GM10248 (cell line): ENCODE measurements around the gene OSER1.

ENCODE experiments used
- CTCF ChIA-PET: fragments of 300-600 bp; sonication (Branson Sonifier 250); formaldehyde crosslinking; extraction: SDS; loops from one replicate; lab custom pipeline; 2021; ENCODE audit warnings: antibody characterized with exemption; lab: Yijun Ruan, JAX
- POLR2A ChIA-PET: fragments of 350-650 bp; sonication (Branson Sonifier 250); formaldehyde crosslinking; extraction: SDS; loops from one replicate; lab custom pipeline; 2020; ENCODE audit warnings: antibody characterized with exemption; lab: Yijun Ruan, JAX
- DNase-seq: peaks from one replicate; pipeline ENCODE4 v3.0.0; 2012; ENCODE audit errors: extremely low spot score
- CTCF ChIP-seq: IDR thresholded peaks from 2 replicates; pipeline ENCODE4 v1.5.1; 2012; ENCODE audit warnings: mild to moderate bottlenecking, low read depth; ENCODE audit errors: extremely low read depth, missing control alignments, control extremely low read depth

Gene OSER1

GRCh38 chr20:44166477-44166876 lies 44.1 kb downstream of the OSER1 start:
- POLR2A ChIA-PET = no interaction called here
- DNase-seq = no peak
- CTCF ChIA-PET = no interaction called here
- TF ChIP-seq CTCF = no peak

GRCh38 chr20:44166008-44166407 lies 44.6 kb downstream of the OSER1 start:
- TF ChIP-seq CTCF = no peak
- ChIA-PET CTCF (no interaction called here), POLR2A (no interaction called here)
- no peak for DNase-seq

GRCh38 chr20:44160133-44160532 lies 50.4 kb downstream of the OSER1 start:
- ChIA-PET POLR2A (no interaction called here), CTCF (interaction anchor here (2.3 kb wide), 1 partner anchor 29 kb away, joined by 4 read pairs; no protein-coding TSS in a partner anchor)
- TF ChIP-seq CTCF = no peak
- no peak for DNase-seq

GRCh38 chr20:44159711-44160110 lies 50.9 kb downstream of the OSER1 start:
- POLR2A ChIA-PET = no interaction called here
- DNase-seq = no peak
- CTCF ChIA-PET = no interaction called here
- TF ChIP-seq CTCF = no peak

- POLR2A ChIA-PET = no interaction called here
Observed at GRCh38 chr20:44159125-44159524, 51.4 kb downstream of the OSER1 start.

GRCh38 chr20:44157061-44157460 lies 53.5 kb downstream of the OSER1 start:
- POLR2A ChIA-PET = no interaction called here
- CTCF ChIA-PET = interaction anchor here (1.0 kb wide), 1 partner anchor 33 kb away, joined by 3 read pairs; no protein-coding TSS in a partner anchor
- TF ChIP-seq CTCF = no peak
- DNase-seq = no peak

More at GRCh38 chr20:44159125-44159524, 51.4 kb downstream of the OSER1 start:
- CTCF ChIA-PET = no interaction called here
- TF ChIP-seq CTCF = no peak
- DNase-seq = no peak

- no peak for DNase-seq
- POLR2A ChIA-PET = no interaction called here
- CTCF ChIA-PET = no interaction called here
- TF ChIP-seq CTCF = no peak
Observed at GRCh38 chr20:44154521-44155001, 56.0 kb downstream of the OSER1 start.
